ENCODE results near the gene SLC8A1. TPM values are rescaled to one million over a fixed set of nuclear protein-coding genes. Genes with fewer than 3 reads are reported as not detected.

The SLC8A1 gene
- total RNA-seq, 2 experiments from 2014 or later: 0.47 to 0.59 TPM

DNA sequence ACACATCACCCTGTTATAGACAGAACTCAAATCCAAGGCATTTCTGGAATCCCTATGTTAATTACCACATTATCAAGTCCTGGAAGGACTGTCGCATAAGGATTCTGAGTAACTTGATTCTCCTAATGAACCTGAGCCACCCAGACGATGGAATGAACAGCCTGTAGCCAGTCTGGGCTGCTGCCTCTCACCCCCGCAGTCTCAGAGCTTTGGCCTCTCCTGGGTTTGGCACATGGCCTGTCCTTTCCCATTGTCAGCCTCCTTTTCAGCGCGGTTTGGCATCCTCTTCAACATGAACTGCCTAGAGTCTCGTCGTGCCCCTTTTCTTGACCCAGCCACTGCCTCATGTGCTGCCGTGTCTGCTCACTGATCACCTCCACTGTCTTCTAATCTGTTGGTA, 147.6 kb downstream of the SLC8A1 start:
- H3K4me3 ChIP-seq (ENCODE audit: low read length): no peak overlapping the region
- no peaks in the 10 kb centered on the region for H3K27me3 ChIP-seq (ENCODE audit: control insufficient read depth in 1 of 2, insufficient read depth in 2 of 2, low read length in 2 of 2)
- TF ChIP-seq, protein P1, sequence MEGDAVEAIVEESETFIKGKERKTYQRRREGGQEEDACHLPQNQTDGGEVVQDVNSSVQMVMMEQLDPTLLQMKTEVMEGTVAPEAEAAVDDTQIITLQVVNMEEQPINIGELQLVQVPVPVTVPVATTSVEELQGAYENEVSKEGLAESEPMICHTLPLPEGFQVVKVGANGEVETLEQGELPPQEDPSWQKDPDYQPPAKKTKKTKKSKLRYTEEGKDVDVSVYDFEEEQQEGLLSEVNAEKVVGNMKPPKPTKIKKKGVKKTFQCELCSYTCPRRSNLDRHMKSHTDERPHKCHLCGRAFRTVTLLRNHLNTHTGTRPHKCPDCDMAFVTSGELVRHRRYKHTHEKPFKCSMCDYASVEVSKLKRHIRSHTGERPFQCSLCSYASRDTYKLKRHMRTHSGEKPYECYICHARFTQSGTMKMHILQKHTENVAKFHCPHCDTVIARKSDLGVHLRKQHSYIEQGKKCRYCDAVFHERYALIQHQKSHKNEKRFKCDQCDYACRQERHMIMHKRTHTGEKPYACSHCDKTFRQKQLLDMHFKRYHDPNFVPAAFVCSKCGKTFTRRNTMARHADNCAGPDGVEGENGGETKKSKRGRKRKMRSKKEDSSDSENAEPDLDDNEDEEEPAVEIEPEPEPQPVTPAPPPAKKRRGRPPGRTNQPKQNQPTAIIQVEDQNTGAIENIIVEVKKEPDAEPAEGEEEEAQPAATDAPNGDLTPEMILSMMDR (IDR thresholded peaks at IDR 0.05): no peak
- H3K9me3 Mint-ChIP-seq: no peaks in the 10 kb centered on the region
- DNase-seq (no peak), ATAC-seq (ENCODE audit: poor library complexity) (no peak)
- intact Hi-C loops (cut with DNase I, micrococcal nuclease): no loop called here
- H3K4me1 ChIP-seq (ENCODE audit: insufficient read depth, low read length): no peaks in the 10 kb centered on the region
- H3K27ac ChIP-seq (ENCODE audit: low read depth in 1 of 2, low read length in 2 of 2): no peak overlapping the region
- no peaks in the 10 kb centered on the region for H3K9me3 ChIP-seq (ENCODE audit: control insufficient read depth in 1 of 2, insufficient read depth in 1 of 2, low read length in 2 of 2)
- H3K4me1 Mint-ChIP-seq (ENCODE audit: low read depth): no peaks in the 10 kb centered on the region
- ChIA-PET CTCF (no interaction called here), POLR2A (no interaction called here)
- H3K36me3 Mint-ChIP-seq (ENCODE audit: low read depth): no peaks in the 10 kb centered on the region
- H3K27ac Mint-ChIP-seq: no peak overlapping the region
- no peaks in the 10 kb centered on the region for H3K27me3 Mint-ChIP-seq
- no peaks in the 10 kb centered on the region for H3K36me3 ChIP-seq (ENCODE audit: insufficient read depth, low read length)
- no peak overlapping the region for H3K4me3 Mint-ChIP-seq

DNA sequence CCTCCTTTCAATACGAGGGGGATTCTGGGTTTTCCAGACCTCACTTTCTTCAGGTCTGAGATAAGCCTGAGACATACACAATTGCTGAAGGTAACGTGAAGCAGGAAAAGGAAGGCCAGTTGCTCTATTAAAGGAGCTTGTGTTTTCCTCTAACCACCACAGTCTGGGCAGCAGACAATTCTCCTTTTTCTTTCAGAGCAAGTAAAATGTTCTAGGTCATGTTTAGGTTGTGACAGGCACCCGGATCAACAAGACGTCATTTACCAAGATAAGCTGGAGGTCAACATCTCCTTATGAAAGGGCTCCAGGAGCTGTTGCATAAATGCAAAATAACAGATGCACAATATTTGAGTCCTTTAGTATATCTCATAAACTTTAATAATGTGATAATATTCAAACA, 148.1 kb downstream of the SLC8A1 start:
- ATAC-seq (ENCODE audit: poor library complexity) (no peak), DNase-seq (no peak)
- CTCF ChIA-PET: no interaction called here
- Histone ChIP-seq H3K27ac (ENCODE audit: low read depth in 1 of 2, low read length in 2 of 2) (no peak overlapping the region), H3K9me3 (ENCODE audit: control insufficient read depth in 1 of 2, insufficient read depth in 1 of 2, low read length in 2 of 2) (no peaks in the 10 kb centered on the region), H3K4me3 (ENCODE audit: low read length) (no peak overlapping the region), H3K27me3 (ENCODE audit: control insufficient read depth in 1 of 2, insufficient read depth in 2 of 2, low read length in 2 of 2) (no peaks in the 10 kb centered on the region), H3K4me1 (ENCODE audit: insufficient read depth, low read length) (no peaks in the 10 kb centered on the region), H3K36me3 (ENCODE audit: insufficient read depth, low read length) (no peaks in the 10 kb centered on the region)
- no peak overlapping the region for H3K4me3 Mint-ChIP-seq
- no peaks in the 10 kb centered on the region for H3K36me3 Mint-ChIP-seq (ENCODE audit: low read depth)
- no peak overlapping the region for H3K27ac Mint-ChIP-seq
- intact Hi-C loops (cut with DNase I, micrococcal nuclease): no loop called here
- no peaks in the 10 kb centered on the region for H3K4me1 Mint-ChIP-seq (ENCODE audit: low read depth)
- TF ChIP-seq, protein P1 (IDR thresholded peaks at IDR 0.05): no peak
- no peaks in the 10 kb centered on the region for H3K27me3 Mint-ChIP-seq
- POLR2A ChIA-PET: no interaction called here
- H3K9me3 Mint-ChIP-seq: no peaks in the 10 kb centered on the region

GRCh38 chr2:40302751-40303325, 149.1 kb downstream of the SLC8A1 start:
- H3K36me3 ChIP-seq (ENCODE audit: insufficient read depth, low read length): no peaks in the 10 kb centered on the region
- no peaks in the 10 kb centered on the region for H3K36me3 Mint-ChIP-seq (ENCODE audit: low read depth)
- H3K27ac Mint-ChIP-seq: no peak overlapping the region
- no peaks in the 10 kb centered on the region for H3K9me3 Mint-ChIP-seq
- no peak overlapping the region for H3K4me3 ChIP-seq (ENCODE audit: low read length)
- H3K4me1 ChIP-seq (ENCODE audit: insufficient read depth, low read length): no peaks in the 10 kb centered on the region
- ChIA-PET POLR2A (no interaction called here), CTCF (no interaction called here)
- H3K9me3 ChIP-seq (ENCODE audit: control insufficient read depth in 1 of 2, insufficient read depth in 1 of 2, low read length in 2 of 2): no peaks in the 10 kb centered on the region
- DNase-seq: no peak
- H3K27me3 Mint-ChIP-seq: no peaks in the 10 kb centered on the region
- TF ChIP-seq, protein P1 (IDR thresholded peaks at IDR 0.05): no peak
- H3K27me3 ChIP-seq (ENCODE audit: control insufficient read depth in 1 of 2, insufficient read depth in 2 of 2, low read length in 2 of 2): no peaks in the 10 kb centered on the region
- H3K4me3 Mint-ChIP-seq: no peak overlapping the region
- no peak overlapping the region for H3K27ac ChIP-seq (ENCODE audit: low read depth in 1 of 2, low read length in 2 of 2)
- no peak for ATAC-seq (ENCODE audit: poor library complexity)
- no peaks in the 10 kb centered on the region for H3K4me1 Mint-ChIP-seq (ENCODE audit: low read depth)
- intact Hi-C loops (cut with DNase I, micrococcal nuclease): no loop called here
